GM23248 (cell line): ENCODE measurements around the gene GPR18. TPM values are rescaled to one million over a fixed set of nuclear protein-coding genes. Genes with fewer than 3 reads are reported as not detected.
"Not testable (repeated sequence)": the region's sequence is repeated elsewhere in the genome, so short reads cannot be mapped to it uniquely, and the experiment has no call there.

ENCODE experiments used
- DNase-seq: peaks from one replicate; pipeline ENCODE4 v3.0.0-alpha.2; 2015
- H2AFZ ChIP-seq: fragments of 200-600 bp; sonication (generic); 2 replicates; pipeline ENCODE4 v1.6.1; 2016; ENCODE audit warnings: antibody characterized with exemption
- H3F3A ChIP-seq: fragments of 200-600 bp; sonication (generic); 2 replicates; pipeline ENCODE4 v1.6.1; 2016; ENCODE audit warnings: mild to moderate bottlenecking, antibody characterized with exemption, mixed run types; ENCODE audit not compliant: insufficient read depth
- H3K27ac ChIP-seq: fragments of 200-600 bp; sonication (generic); 2 replicates; pipeline ENCODE4 v1.5.1; 2016; ENCODE audit warnings: mild to moderate bottlenecking
- H3K27me3 ChIP-seq: fragments of 200-600 bp; sonication (generic); replicated peaks from 2 replicates; pipeline ENCODE4 v1.6.1; 2016; ENCODE audit warnings: mild to moderate bottlenecking; ENCODE audit not compliant: insufficient read depth
- H3K36me3 ChIP-seq: fragments of 200-600 bp; sonication (generic); 2 replicates; pipeline ENCODE4 v1.6.1; 2016; ENCODE audit warnings: low read depth, mild to moderate bottlenecking
- H3K4me1 ChIP-seq: fragments of 200-600 bp; sonication (generic); 2 replicates; pipeline ENCODE4 v1.6.1; 2016; ENCODE audit warnings: mild to moderate bottlenecking; ENCODE audit not compliant: insufficient read depth
- H3K4me2 ChIP-seq: fragments of 200-600 bp; sonication (generic); one replicate; pipeline ENCODE4 v1.6.1; 2016; ENCODE audit warnings: mild to moderate bottlenecking; ENCODE audit not compliant: unreplicated experiment
- H3K4me3 ChIP-seq: fragments of 200-600 bp; sonication (generic); 2 replicates; pipeline ENCODE4 v1.5.1; 2016; ENCODE audit warnings: mild to moderate bottlenecking
- H3K79me2 ChIP-seq: fragments of 200-600 bp; sonication (generic); 2 replicates; pipeline ENCODE4 v1.6.1; 2016; ENCODE audit warnings: mild to moderate bottlenecking; ENCODE audit not compliant: insufficient read depth
- H3K9ac ChIP-seq: fragments of 200-600 bp; sonication (generic); 2 replicates; pipeline ENCODE4 v1.6.1; 2016; ENCODE audit warnings: mild to moderate bottlenecking
- H3K9me2 ChIP-seq: fragments of 200-600 bp; sonication (generic); 2 replicates; pipeline ENCODE4 v1.6.1; 2016; ENCODE audit warnings: mixed run types, mild to moderate bottlenecking, moderate library complexity; ENCODE audit not compliant: insufficient read depth
- H3K9me3 ChIP-seq: fragments of 200-600 bp; sonication (generic); one replicate; pipeline ENCODE4 v1.6.1; 2017; ENCODE audit warnings: low read depth
- H4K20me1 ChIP-seq: fragments of 200-600 bp; sonication (generic); 2 replicates; pipeline ENCODE4 v1.6.0; 2016; ENCODE audit not compliant: insufficient read depth
- EZH2 ChIP-seq: fragments of 200-600 bp; sonication (generic); IDR thresholded peaks from 2 replicates; pipeline ENCODE4 v1.6.1; 2018; ENCODE audit warnings: antibody characterized with exemption, mild to moderate bottlenecking; ENCODE audit not compliant: insufficient read depth, poor library complexity, severe bottlenecking
- EZH2phosphoT487 ChIP-seq: fragments of 200-600 bp; sonication (generic); IDR thresholded peaks from 2 replicates; pipeline ENCODE4 v1.6.1; 2018; ENCODE audit warnings: antibody characterized with exemption, moderate library complexity, mild to moderate bottlenecking, low read depth; ENCODE audit not compliant: insufficient read depth
- WGBS, 2 experiments: methylation state at CpG; one replicate each; pipeline ENCODE4 v1.1.6; 2015 to 2017; ENCODE audit warnings: low lambda C conversion rate in 2 of 2, low coverage in 1 of 2; ENCODE audit errors: missing lambda C conversion rate in 2 of 2; 5-methylcytosine and 5-hydroxymethylcytosine counted together
- in situ Hi-C: fragments of 300-500 bp; cut with MboI; formaldehyde crosslinking; loops from 2 replicates; pipeline ENCODE4 v1.15.0; 2020
- polyA plus RNA-seq: library from polyadenylated mRNA; unstranded; fragments of >200 nt; fragmentation: Nextera tagmentation; extraction: Ambion mirVana; gene quantifications from 2 replicates; pipeline ENCODE4 v1.2.1, GENCODE V29; 2016
- total RNA-seq: library from RNA; depleted of rRNA; stranded (reverse); fragments of >200 nt; shearing (Covaris generic); gene quantifications from 2 replicates; pipeline ENCODE4 v1.2.3, GENCODE V29; 2014

Gene GPR18
- total and polyA plus RNA-seq, 2 experiments from 2014 or later: 0.46 TPM; not detected in 1

GRCh38 chr13:99250982-99251825 lies 7.0 kb downstream of the GPR18 start:
- in situ Hi-C loops: no loop called here
- Histone ChIP-seq H3K4me3 (no peak overlapping the region), H3F3A (peaks cover 2% of the 10 kb centered on the region; the same call in 1 of the 2 replicates), H3K4me2 (no peak overlapping the region), H3K36me3 (no peaks in the 10 kb centered on the region), H3K9me3 (no peaks in the 10 kb centered on the region), H2AFZ (no peak overlapping the region), H3K27ac (no peak overlapping the region), H3K9me2 (no peaks in the 10 kb centered on the region), H3K27me3 (no peaks in the 10 kb centered on the region), H3K4me1 (peaks cover 7% of the 10 kb centered on the region), H3K79me2 (0 out of 2 replicates have a peak, but pooled peaks cover 8% of the 10 kb centered on the region), H3K9ac (no peak overlapping the region), H4K20me1 (no peaks in the 10 kb centered on the region)
- no peak for DNase-seq
- 86 to 89% methylated on average over 5 of the region's 5 CpGs for WGBS, 2 experiments
- TF ChIP-seq EZH2: no peak
- TF ChIP-seq EZH2phosphoT487: no peak

DNA sequence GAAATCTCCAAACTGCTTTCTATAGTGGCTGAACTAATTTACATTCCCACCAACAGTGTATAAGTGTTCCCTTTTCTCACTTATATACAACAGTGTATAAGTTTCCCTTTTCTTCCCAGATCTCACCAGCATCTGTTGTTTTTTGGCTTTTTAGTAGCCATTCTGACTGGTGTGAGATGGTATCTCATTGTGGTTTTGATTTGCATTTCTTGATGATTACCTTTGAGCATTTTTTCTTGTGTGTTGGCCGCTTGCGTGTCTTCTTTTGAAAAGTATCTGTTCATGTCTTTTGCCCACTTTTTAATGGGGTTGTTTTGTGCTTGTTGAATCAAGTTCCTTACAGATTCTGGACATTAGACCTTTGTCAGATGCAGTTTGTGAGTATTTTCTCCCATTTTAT lies 8.6 kb downstream of the GPR18 start:
- H3K4me3 ChIP-seq, in situ Hi-C loops, H3K9ac ChIP-seq, H3K27ac ChIP-seq, H3K4me1 ChIP-seq, DNase-seq, H2AFZ ChIP-seq, H3F3A ChIP-seq, H3K36me3 ChIP-seq, H3K79me2 ChIP-seq, H3K9me2 ChIP-seq, H4K20me1 ChIP-seq, H3K4me2 ChIP-seq, H3K9me3 ChIP-seq, H3K27me3 ChIP-seq: not testable (repeated sequence)
- WGBS, 2 experiments: 97% methylated on average over 2 of the region's 2 CpGs

DNA sequence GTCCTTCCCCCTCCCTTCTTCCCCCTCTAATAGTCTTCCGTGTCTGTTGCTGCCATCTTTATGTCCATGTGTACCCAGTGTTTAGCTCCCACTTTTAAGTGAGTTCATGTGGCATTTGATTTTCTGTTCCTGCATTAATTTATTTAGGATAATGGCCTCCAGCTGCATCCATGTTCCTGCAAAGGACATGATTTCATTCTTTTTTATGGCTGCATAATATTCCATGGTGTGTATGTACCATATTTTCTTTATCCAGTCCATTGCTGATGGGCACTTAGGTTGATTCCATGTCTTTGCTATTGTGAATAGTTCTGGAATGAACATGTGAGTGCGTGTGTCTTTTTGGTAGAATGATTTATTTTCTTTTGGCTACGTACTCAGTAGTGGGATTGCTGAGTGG lies 9.0 kb downstream of the GPR18 start:
- H3K79me2 ChIP-seq, H3K27me3 ChIP-seq, H4K20me1 ChIP-seq, H3K9me3 ChIP-seq, H2AFZ ChIP-seq, H3K4me2 ChIP-seq, H3K4me3 ChIP-seq, H3K4me1 ChIP-seq, in situ Hi-C loops, H3K9me2 ChIP-seq, H3F3A ChIP-seq, H3K9ac ChIP-seq, H3K36me3 ChIP-seq, DNase-seq, H3K27ac ChIP-seq: not testable (repeated sequence)
- 96 to 97% methylated on average over 3 of the region's 3 CpGs for WGBS, 2 experiments

DNA sequence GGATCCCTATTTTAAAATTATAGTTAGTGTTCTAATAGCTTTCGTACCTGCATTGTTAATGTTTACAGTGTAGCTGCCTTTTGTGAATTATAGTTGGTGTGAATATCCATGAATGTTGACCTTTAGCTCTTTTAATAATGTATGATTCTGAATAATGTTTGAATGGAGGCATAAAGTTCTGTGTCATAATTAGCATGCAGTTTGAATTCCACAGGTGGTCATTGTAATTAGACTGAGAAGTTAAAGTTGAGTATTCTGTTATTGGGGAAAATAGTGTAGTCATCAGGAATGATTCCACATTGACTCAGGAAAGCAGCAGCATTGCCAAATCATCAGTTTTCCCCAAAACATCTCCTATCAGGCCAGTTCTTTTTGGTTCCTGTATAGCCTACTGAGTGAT lies 12.1 kb downstream of the GPR18 start:
- in situ Hi-C loops: no loop called here

More for the DNA sequence above, 12.1 kb downstream of the GPR18 start:
- no peaks in the 10 kb centered on the region for H3K9me2 ChIP-seq
- no peak overlapping the region for H2AFZ ChIP-seq
- H3F3A ChIP-seq: peaks cover 7% of the 10 kb centered on the region; the same call in 1 of the 2 replicates
- H3K9me3 ChIP-seq: no peaks in the 10 kb centered on the region
- H3K27me3 ChIP-seq: no peaks in the 10 kb centered on the region
- H4K20me1 ChIP-seq: no peaks in the 10 kb centered on the region
- 100% methylated on average over 1 of the region's 1 CpG for WGBS, 2 experiments
- H3K4me1 ChIP-seq: peaks cover 8% of the 10 kb centered on the region
- no peak for TF ChIP-seq EZH2phosphoT487
- no peak for TF ChIP-seq EZH2
- H3K27ac ChIP-seq: 0 out of 2 replicates have a peak overlapping the region, but pooled peaks have one; percentile 4
- peak; percentile 47 for DNase-seq
- H3K36me3 ChIP-seq: peaks cover 3% of the 10 kb centered on the region; the same call in 1 of the 2 replicates
- no peak overlapping the region for H3K4me2 ChIP-seq
- 0 out of 2 replicates have a peak, but pooled peaks cover 8% of the 10 kb centered on the region for H3K79me2 ChIP-seq
- no peak overlapping the region for H3K4me3 ChIP-seq
- no peak overlapping the region for H3K9ac ChIP-seq
